Activated T-cell treated with anti-CD3 and anti-CD28 coated beads, Interleukin-2, amount 50 U/mL, for 72 hours (primary cell): ENCODE measurements around the gene CDC42BPA. TPM values are rescaled to one million over a fixed set of nuclear protein-coding genes. Genes with fewer than 3 reads are reported as not detected.

Source experiments
- ATAC-seq, 2 donors: fragments of 150-1000 bp; cut with Tn5 transposase; replicated peaks in 1 of 2; 2 replicates each; pipeline ENCODE4 v1.10.0; 2021; ENCODE audit warnings: moderate library complexity in 2 of 2, mild to moderate bottlenecking in 1 of 2
- DNase-seq, 2 donors: peaks; one replicate each; pipeline ENCODE4 v3.0.0; 2021 to 2022; ENCODE audit warnings: mixed read lengths in 1 of 2
- H3K27ac Mint-ChIP-seq: one replicate; pipeline ENCODE4 v1.8.0; 2022; ENCODE audit warnings: mild to moderate bottlenecking, moderate library complexity, mixed read lengths
- H3K27me3 Mint-ChIP-seq: one replicate; pipeline ENCODE4 v1.8.0; 2022; ENCODE audit warnings: low read depth, mixed read lengths
- H3K36me3 Mint-ChIP-seq, 2 donors: one replicate each; pipeline ENCODE4 v1.8.0; 2022; ENCODE audit warnings: mixed read lengths in 2 of 2, mild to moderate bottlenecking in 1 of 2; ENCODE audit not compliant: insufficient read depth in 2 of 2
- H3K4me1 Mint-ChIP-seq: one replicate; pipeline ENCODE4 v1.8.0; 2022; ENCODE audit warnings: low read depth, mixed read lengths
- H3K4me3 Mint-ChIP-seq, 2 donors: one replicate each; pipeline ENCODE4 v1.8.0; 2022; ENCODE audit warnings: mild to moderate bottlenecking in 2 of 2, mixed read lengths in 2 of 2, moderate library complexity in 2 of 2
- H3K9me3 Mint-ChIP-seq, 2 donors: one replicate each; pipeline ENCODE4 v1.8.0; 2022; ENCODE audit warnings: mixed read lengths in 2 of 2
- total RNA-seq, 2 donors: library from RNA; stranded (reverse); gene quantifications; one replicate each; pipeline ENCODE4 v1.2.3, GENCODE V29; 2022

The CDC42BPA gene
- total RNA-seq, 2 donors from 2014 or later, result 6.2 to 11.6 TPM

DNA sequence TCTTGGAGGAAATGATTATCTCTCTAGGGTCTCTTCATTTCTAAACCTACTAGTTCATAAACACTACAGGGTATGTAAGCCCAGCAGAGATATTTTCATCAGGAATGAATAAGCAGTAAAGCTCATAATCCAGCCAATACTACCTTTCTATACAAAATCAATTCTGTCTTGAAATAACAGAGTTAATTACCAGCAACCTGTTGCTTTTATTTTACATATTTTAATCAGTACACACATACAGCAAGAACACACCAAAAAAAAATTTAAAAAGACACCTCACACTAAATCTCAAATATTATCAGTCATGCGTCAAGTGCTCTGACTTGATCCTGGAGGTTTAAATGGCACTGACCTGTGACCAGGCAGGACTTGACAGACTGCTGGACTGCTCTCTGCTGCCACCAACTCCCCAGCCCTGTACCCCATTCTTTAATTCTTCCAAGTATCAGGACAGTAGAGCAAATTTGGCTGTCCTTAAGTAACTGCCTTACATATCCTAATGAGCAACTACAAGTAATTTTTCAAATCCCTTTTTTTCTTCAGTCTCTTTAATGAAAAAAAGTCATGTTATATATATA lies 98.5 kb downstream of the CDC42BPA start:
- Mint-ChIP-seq H3K4me1 (no peaks in the 10 kb centered on the region), H3K27ac (no peak overlapping the region), H3K27me3 (peaks cover 17% of the 10 kb centered on the region), H3K9me3 (no peaks in the 10 kb centered on the region), H3K36me3 (no peaks in the 10 kb centered on the region), H3K4me3 (no peak overlapping the region)
- ATAC-seq (no peak), DNase-seq (no peak)

DNA sequence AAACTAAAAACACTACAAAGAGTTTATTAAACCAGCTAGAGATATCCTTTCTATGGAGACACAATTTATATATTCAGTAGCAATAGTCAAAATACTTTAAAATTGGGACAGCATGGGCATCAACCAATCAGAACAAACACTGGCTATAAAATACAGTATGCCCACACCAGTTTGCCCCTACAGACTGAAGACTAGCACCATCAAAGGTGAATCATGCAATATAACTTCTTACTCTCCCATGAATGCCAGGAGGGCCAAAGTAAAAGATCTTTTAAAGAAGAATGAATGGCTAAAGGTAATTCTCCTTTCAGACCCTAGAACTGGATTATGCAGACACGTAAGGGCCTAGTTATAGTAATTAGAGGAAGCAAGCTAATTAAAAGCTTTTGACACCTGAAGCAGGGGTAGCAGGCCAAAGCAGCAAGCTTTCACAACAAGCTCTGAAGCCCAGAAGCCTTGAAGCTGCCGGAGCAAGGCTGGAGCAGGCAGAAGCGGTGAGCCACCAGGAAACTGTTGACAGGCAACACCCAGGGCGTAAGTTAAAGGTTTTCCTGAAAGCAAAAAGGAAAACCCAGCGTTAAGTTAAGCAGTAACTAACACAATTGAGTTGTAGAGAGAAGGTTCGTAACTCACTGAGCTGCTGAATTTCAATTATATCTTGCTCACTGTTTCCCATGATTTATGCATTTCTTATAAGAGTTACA lies 99.3 kb downstream of the CDC42BPA start:
- Mint-ChIP-seq H3K27me3 (peaks cover 17% of the 10 kb centered on the region), H3K4me3 (no peak overlapping the region), H3K36me3 (no peaks in the 10 kb centered on the region), H3K9me3 (no peaks in the 10 kb centered on the region), H3K27ac (no peak overlapping the region), H3K4me1 (no peaks in the 10 kb centered on the region)
- no peak for DNase-seq
- no peak for ATAC-seq

DNA sequence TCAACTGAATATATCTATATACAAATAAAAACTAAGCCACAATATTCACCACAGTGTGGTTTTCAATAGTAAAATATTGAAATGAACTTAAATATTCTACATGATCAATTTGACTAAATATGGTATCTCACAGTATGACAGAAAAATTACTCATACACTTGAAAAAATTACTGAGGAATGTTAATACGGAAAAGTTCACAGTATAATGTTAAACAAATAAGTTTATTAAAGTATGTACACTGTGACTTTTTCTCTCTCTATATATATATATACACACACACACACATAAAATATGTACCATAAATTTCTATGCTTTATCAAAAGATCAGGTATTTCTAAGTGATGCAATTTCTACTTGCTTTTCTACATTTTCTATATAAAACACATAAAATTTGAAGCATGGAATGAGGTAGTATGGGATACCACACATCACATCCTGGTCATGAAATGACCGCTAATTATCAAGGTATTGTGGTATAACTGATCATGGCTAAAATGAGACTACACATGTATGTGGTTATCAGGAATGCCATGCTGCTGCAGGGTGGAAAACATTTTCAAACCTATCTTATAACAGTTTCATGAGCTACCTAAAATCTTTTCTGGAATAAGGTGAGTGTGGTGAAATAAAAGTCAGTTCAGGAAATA lies 102.3 kb downstream of the CDC42BPA start:
- Mint-ChIP-seq H3K9me3 (no peaks in the 10 kb centered on the region), H3K36me3 (no peaks in the 10 kb centered on the region), H3K4me1 (no peaks in the 10 kb centered on the region), H3K27ac (no peak overlapping the region), H3K27me3 (peaks cover 7% of the 10 kb centered on the region), H3K4me3 (no peak overlapping the region)
- ATAC-seq (no peak), DNase-seq (no peak)

DNA sequence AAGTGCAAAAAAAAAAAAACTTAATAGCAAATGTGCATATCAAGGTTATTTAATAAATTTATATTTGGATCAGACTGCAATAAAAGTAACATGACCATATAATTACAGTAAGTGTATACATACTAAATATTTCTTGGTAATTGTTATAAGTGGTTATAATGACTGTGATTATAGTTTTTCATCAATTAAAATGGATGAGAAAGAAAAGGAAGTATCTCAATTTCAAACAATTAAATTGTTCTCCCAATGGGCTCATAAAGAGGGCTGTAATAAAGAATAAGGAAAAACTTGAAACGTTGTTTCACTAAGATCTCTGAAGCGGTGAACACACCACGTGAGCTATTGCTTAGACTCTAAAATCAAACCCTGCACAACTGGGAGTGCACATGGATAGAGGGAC lies 104.1 kb downstream of the CDC42BPA start:
- H3K4me1 Mint-ChIP-seq, result no peaks in the 10 kb centered on the region
- H3K27me3 Mint-ChIP-seq, result peaks cover 13% of the 10 kb centered on the region
- H3K27ac Mint-ChIP-seq, result no peak overlapping the region
- DNase-seq (no peak), ATAC-seq (no peak)
- no peaks in the 10 kb centered on the region for H3K36me3 Mint-ChIP-seq
- no peak overlapping the region for H3K4me3 Mint-ChIP-seq
- H3K9me3 Mint-ChIP-seq, result no peaks in the 10 kb centered on the region

DNA sequence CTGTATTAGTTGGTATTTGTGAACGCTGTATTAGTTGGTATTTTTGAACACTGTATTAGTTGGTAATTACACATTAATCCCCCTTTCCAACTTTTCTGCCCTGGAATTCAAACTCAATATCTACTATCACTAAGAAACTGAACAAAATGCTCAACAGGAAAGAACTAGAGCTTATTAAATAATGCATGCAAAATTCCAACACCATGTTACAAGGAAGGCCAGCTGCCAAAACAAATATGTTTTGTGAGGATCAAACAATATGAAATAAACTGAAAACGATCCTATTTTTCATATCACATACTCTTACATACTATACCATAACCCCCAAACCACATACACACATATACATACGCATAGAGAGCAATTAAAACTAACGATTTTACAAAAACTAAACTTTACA lies 104.9 kb downstream of the CDC42BPA start:
- no peak for ATAC-seq
- H3K4me3 Mint-ChIP-seq, result no peak overlapping the region
- no peaks in the 10 kb centered on the region for H3K9me3 Mint-ChIP-seq
- no peaks in the 10 kb centered on the region for H3K4me1 Mint-ChIP-seq
- H3K27me3 Mint-ChIP-seq, result peaks cover 13% of the 10 kb centered on the region
- no peaks in the 10 kb centered on the region for H3K36me3 Mint-ChIP-seq
- DNase-seq, result no peak
- no peak overlapping the region for H3K27ac Mint-ChIP-seq

DNA sequence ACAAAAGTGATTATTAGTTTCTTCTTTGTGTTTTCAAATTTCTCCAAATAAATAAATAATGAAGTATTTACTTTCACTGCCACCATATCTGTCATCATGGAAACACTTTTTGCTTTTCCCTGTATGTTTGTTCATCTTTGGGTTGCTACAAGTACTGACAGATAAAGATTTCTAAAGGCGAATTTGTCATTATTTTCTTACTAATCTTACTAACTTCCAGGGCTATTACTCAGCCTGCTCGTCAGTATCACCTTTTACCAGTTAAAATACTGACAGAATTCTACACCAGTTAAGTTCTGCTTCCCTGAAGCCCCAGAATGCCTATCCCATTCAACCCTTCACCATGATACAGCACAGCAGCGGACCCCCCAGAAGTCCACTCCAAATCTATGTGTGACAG lies 106.1 kb downstream of the CDC42BPA start:
- no peak overlapping the region for H3K4me3 Mint-ChIP-seq
- no peaks in the 10 kb centered on the region for H3K9me3 Mint-ChIP-seq
- H3K27me3 Mint-ChIP-seq, result peaks cover 13% of the 10 kb centered on the region
- DNase-seq (no peak), ATAC-seq (no peak)
- H3K36me3 Mint-ChIP-seq, result no peaks in the 10 kb centered on the region
- no peaks in the 10 kb centered on the region for H3K4me1 Mint-ChIP-seq
- no peak overlapping the region for H3K27ac Mint-ChIP-seq

DNA sequence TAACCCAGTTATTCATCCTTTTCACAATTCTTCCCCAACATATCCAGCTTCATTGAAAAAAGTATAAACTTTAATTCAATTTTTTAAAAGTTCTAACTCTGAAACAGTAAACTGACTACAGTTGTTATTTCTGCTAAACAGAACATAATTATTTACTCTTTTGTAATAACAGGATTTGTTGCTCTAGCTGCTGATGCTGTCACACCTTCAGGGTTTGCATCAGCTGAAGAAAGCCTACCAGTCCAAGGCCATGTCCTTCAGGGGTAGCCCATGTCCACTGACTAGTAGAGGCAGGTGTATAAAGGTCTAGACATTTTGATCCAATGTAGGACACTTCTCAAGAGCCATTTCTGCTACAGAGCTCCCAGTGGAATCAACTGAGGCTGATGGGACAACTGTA lies 107.7 kb downstream of the CDC42BPA start:
- Mint-ChIP-seq H3K4me3 (no peak overlapping the region), H3K4me1 (no peaks in the 10 kb centered on the region), H3K27me3 (peaks cover 13% of the 10 kb centered on the region), H3K27ac (no peak overlapping the region), H3K9me3 (no peaks in the 10 kb centered on the region), H3K36me3 (no peaks in the 10 kb centered on the region)
- ATAC-seq (no peak), DNase-seq (no peak)

DNA sequence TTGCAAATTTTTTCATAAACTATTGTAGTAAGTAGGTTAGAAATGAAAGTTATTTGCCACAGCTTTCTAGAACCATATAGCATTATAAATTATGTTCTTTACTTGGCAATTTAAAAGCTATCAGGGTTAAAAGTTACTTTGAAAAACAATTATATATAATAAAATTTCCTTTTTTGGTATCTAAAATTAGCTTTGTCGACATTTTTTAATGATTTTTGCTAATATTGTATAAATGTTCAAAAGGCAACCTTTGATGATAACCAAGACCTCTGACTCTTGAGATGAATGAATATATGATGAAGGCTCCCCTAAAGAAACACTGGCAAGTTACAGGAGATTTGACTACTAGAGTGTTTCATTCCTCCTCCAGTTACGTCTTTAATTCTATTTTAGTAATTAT lies 121.2 kb downstream of the CDC42BPA start:
- ATAC-seq (no peak), DNase-seq (no peak)
- H3K27me3 Mint-ChIP-seq, result no peaks in the 10 kb centered on the region
- no peak overlapping the region for H3K4me3 Mint-ChIP-seq
- no peak overlapping the region for H3K27ac Mint-ChIP-seq
- H3K9me3 Mint-ChIP-seq, result no peaks in the 10 kb centered on the region
- no peaks in the 10 kb centered on the region for H3K36me3 Mint-ChIP-seq
- H3K4me1 Mint-ChIP-seq, result peaks cover 6% of the 10 kb centered on the region

DNA sequence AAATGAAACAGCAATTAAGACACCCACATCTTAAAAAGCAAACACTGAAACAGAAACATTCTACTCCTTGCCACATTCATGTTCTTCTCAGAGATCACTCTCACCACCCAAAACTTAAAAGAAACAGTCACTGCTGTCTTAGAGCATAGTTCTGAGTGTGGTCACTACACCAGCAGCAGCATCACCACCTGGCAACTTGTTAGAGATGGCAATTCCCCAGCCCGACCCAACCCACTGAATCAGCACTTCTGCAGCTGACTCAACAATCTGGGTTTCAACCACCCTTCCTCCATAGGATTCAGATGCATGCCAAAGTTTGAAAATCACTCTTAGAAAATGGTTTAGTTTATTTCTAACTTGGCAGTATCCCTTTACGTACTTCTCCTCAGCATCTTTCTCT lies 126.1 kb downstream of the CDC42BPA start:
- Mint-ChIP-seq H3K36me3 (no peaks in the 10 kb centered on the region), H3K9me3 (no peaks in the 10 kb centered on the region), H3K4me3 (no peak overlapping the region), H3K27me3 (peaks cover 25% of the 10 kb centered on the region), H3K27ac (no peak overlapping the region), H3K4me1 (peaks cover 10% of the 10 kb centered on the region)
- ATAC-seq, result peak; percentile 97 to 99
- peak; percentile 43 to 46 for DNase-seq

DNA sequence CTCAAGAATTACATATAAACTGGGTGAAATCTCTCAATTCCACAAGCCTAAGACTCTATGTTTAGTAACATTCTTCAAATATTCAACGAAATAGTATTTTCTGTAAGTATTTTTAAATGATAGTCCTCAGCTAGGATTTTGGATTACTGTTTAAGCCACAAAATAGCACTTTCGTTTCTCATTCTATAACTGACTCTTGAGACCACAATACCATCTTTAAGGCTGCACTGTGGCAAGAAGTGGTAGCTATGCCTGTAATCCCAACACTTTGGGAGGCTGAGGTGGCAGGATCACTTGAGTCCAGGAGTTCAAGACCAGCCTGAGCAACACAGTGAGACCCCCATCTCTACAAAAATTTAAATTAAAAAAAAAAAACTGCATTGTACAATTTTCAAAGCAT lies 126.7 kb downstream of the CDC42BPA start:
- Mint-ChIP-seq H3K4me3 (no peak overlapping the region), H3K36me3 (no peaks in the 10 kb centered on the region), H3K9me3 (no peaks in the 10 kb centered on the region), H3K27me3 (peaks cover 25% of the 10 kb centered on the region), H3K27ac (no peak overlapping the region), H3K4me1 (peaks cover 10% of the 10 kb centered on the region)
- ATAC-seq (peak; percentile 41 to 51), DNase-seq (no peak)

DNA sequence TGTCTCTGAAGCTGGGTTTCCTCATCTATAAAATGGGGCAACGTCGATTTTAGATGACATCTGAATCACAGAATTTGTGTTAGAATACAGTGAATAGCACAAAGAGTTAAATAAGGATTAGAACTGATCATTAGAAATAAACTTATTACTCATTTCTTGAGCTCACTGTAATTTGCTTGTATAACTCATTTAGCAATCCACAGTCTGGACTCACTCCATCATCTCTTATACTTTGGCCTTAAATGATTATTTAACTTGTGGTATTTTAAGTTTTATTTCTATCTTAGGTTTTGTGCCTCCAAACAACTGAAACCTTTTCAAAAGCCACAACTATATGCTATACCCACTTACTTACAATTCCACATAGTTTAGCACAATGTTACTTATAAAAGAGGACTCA lies 128.0 kb downstream of the CDC42BPA start:
- Mint-ChIP-seq H3K4me3 (no peak overlapping the region), H3K4me1 (peaks cover 10% of the 10 kb centered on the region), H3K27ac (no peak overlapping the region), H3K9me3 (no peaks in the 10 kb centered on the region), H3K36me3 (no peaks in the 10 kb centered on the region), H3K27me3 (peaks cover 30% of the 10 kb centered on the region)
- ATAC-seq, result no peak
- DNase-seq, result no peak

DNA sequence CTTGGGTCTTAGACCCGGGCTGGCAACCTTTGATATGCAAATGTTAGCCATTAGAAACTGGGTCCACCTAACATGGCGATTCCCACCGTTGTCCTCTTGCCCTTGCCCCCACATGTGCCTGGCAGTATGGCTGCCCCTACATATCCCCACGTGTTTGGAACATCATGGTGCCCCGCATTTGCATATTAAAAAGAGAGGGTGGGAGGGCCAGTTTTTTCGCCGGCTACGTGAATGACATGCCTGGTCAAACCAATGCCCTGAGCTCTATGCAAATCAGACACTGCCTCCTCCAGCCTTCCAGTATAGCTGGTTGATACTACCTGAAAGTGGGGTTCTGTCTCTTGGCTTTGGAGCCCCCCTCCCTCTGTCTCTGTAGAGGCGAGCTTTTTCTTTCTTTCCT lies 133.0 kb downstream of the CDC42BPA start:
- Mint-ChIP-seq H3K36me3 (no peaks in the 10 kb centered on the region), H3K4me1 (no peaks in the 10 kb centered on the region), H3K27ac (no peak overlapping the region), H3K9me3 (no peaks in the 10 kb centered on the region), H3K27me3 (peaks cover 25% of the 10 kb centered on the region), H3K4me3 (no peak overlapping the region)
- ATAC-seq (no peak), DNase-seq (no peak)

DNA sequence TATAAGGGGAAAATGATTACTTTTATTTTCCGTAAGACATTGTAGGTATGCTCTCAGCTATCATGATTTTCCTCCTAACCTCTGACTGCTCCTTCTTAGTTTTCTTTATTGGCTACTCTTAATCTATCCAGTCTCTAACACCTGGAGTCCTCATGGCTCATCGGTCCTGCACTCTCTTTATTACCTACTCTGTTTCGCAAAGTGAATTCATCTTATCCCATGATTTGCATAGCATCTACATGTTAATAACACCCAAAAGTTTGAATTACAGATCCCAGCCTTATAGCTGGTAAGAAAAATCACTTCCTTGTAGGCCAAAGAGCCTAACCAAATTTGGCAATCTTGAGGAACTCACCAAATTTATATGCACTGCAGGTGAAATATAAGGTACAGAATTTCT lies 136.3 kb downstream of the CDC42BPA start:
- ATAC-seq (no peak), DNase-seq (no peak)
- H3K4me3 Mint-ChIP-seq, result no peak overlapping the region
- no peak overlapping the region for H3K27ac Mint-ChIP-seq
- H3K36me3 Mint-ChIP-seq, result no peaks in the 10 kb centered on the region
- H3K27me3 Mint-ChIP-seq, result peaks cover 7% of the 10 kb centered on the region
- no peaks in the 10 kb centered on the region for H3K4me1 Mint-ChIP-seq
- H3K9me3 Mint-ChIP-seq, result no peaks in the 10 kb centered on the region

DNA sequence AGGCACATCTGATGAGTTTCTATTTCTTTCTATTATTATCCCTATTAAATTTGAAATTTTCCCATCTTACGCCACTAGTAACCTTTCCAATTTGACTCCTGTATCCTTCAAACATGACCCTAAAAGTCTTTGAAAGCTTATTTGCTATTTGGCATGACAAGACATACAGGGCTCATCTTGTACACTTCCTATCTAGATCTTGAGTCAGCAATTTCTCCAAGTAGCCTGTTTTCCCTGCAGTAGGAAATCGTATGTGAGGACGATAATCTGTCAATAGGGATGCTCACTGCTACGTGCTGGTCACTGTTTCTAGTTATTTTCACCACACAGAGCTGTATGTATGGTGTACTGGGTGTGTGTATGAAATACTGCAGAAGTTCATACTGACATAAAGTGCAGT lies 142.7 kb downstream of the CDC42BPA start:
- Mint-ChIP-seq H3K27me3 (peaks cover 3% of the 10 kb centered on the region), H3K36me3 (no peaks in the 10 kb centered on the region), H3K4me1 (no peaks in the 10 kb centered on the region), H3K27ac (no peak overlapping the region), H3K4me3 (no peak overlapping the region), H3K9me3 (no peaks in the 10 kb centered on the region)
- DNase-seq (no peak), ATAC-seq (no peak)
